GM12874 (cell line): ENCODE data around the gene CPNE8.
A peak's percentile ranks its signal among the peaks of the same experiment; 100 is the strongest.

Experiments used
- CTCF ChIP-seq: IDR thresholded peaks from 2 replicates; pipeline ENCODE4 v1.5.1; 2011; ENCODE audit warnings: low read depth, mild to moderate bottlenecking, control low read depth, low read length, moderate library complexity; ENCODE audit not compliant: insufficient read depth

CPNE8 gene

GRCh38 chr12:38905480-38906351, at the start of gene CPNE8:
CPNE8 (minus strand) TSS chr12:38905591; CDS start chr12:38905534, 57 bp downstream.
- TF ChIP-seq CTCF = peak; percentile 1; the same call in 1 of the 2 replicates

GRCh38 chr12:38954238-38954873, 49.0 kb upstream of the CPNE8 start:
- TF ChIP-seq CTCF = no peak

GRCh38 chr12:38949363-38949762, 44.0 kb upstream of the CPNE8 start:
- no peak for TF ChIP-seq CTCF

- TF ChIP-seq CTCF = no peak
Observed at GRCh38 chr12:38934686-38935085, 29.3 kb upstream of the CPNE8 start.

- no peak for TF ChIP-seq CTCF
Observed at GRCh38 chr12:38934078-38934584, 28.7 kb upstream of the CPNE8 start.

- TF ChIP-seq CTCF = no peak
Observed at GRCh38 chr12:38932320-38932719, 26.9 kb upstream of the CPNE8 start.

GRCh38 chr12:38931461-38931860, 26.1 kb upstream of the CPNE8 start:
- no peak for TF ChIP-seq CTCF
